NCI-H2196 treated with DMSO at 0.1 percent for 48 hours (cell line): ENCODE results near the gene MAST4.

ENCODE experiments used
- DNase-seq: peaks from one replicate; lab custom pipeline; 2025; ENCODE audit not compliant: unreplicated experiment; lab: John Stamatoyannopoulos, UW

Gene MAST4

DNA sequence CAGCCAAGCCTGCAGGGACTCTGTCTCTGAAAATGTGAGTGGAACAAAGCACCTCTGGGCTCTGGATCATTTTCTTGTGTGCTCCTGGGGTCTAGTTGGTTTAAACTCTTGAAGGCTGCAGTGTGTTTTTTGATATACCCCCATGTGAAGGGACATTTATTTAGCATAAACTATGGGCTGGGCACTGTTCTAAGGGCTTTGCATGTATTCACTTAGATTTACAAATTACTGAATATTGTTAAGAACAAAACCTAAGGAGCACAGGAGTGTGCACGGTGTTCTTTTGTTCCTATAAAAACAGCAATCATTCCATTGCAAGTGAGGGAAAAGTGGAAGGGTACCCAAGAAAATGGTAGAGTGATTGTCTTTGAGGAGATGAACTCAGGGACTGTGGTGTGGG, 620.4 kb downstream of the MAST4 start:
- no peak for DNase-seq
